Loucy (cell line): ENCODE measurements around the gene NLRP12.
A peak's percentile ranks its signal among the peaks of the same experiment; 100 is the strongest.

Source experiments
- H2AFZ ChIP-seq: fragments of 200-600 bp; sonication (generic); 2 replicates; pipeline ENCODE4 v1.6.0; 2016; ENCODE audit warnings: antibody characterized with exemption, mild to moderate bottlenecking, low read length, moderate library complexity
- H3F3A ChIP-seq: fragments of 200-600 bp; 2 replicates; pipeline ENCODE4 v1.6.0; 2016; ENCODE audit warnings: antibody characterized with exemption, low read depth, mild to moderate bottlenecking
- H3K27me3 ChIP-seq: fragments of 200-600 bp; sonication (generic); 2 replicates; pipeline ENCODE4 v1.6.1; 2014; ENCODE audit warnings: low read length, mild to moderate bottlenecking; ENCODE audit not compliant: insufficient read depth, poor library complexity, severe bottlenecking
- H3K36me3 ChIP-seq: fragments of 200-600 bp; sonication (generic); 2 replicates; pipeline ENCODE4 v1.6.1; 2016; ENCODE audit warnings: low read length; ENCODE audit not compliant: insufficient read depth
- H3K4me1 ChIP-seq: fragments of 200-600 bp; sonication (generic); 2 replicates; pipeline ENCODE4 v1.5.1; 2014; ENCODE audit warnings: low read length, mild to moderate bottlenecking; ENCODE audit not compliant: insufficient read depth, poor library complexity, severe bottlenecking
- H3K4me2 ChIP-seq: fragments of 200-600 bp; sonication (generic); 2 replicates; pipeline ENCODE4 v1.6.0; 2014; ENCODE audit warnings: antibody characterized with exemption, low read length, low read depth, mild to moderate bottlenecking; ENCODE audit not compliant: poor library complexity, severe bottlenecking
- H3K4me3 ChIP-seq: fragments of 200-600 bp; sonication (generic); 2 replicates; pipeline ENCODE4 v1.5.1; 2014; ENCODE audit warnings: low read length, mild to moderate bottlenecking, mixed read lengths; ENCODE audit not compliant: poor library complexity, severe bottlenecking
- H3K79me2 ChIP-seq: fragments of 200-600 bp; sonication (generic); 2 replicates; pipeline ENCODE4 v1.6.1; 2014; ENCODE audit warnings: low read length; ENCODE audit not compliant: insufficient read depth
- H3K9ac ChIP-seq: fragments of 200-600 bp; sonication (generic); 2 replicates; pipeline ENCODE4 v1.6.0; 2014; ENCODE audit warnings: mild to moderate bottlenecking, low read depth, low read length, moderate library complexity; ENCODE audit not compliant: poor library complexity, severe bottlenecking
- H3K9me2 ChIP-seq: fragments of 200-600 bp; sonication (generic); replicated peaks from 2 replicates; pipeline ENCODE4 v1.6.1; 2016; ENCODE audit warnings: low read depth, low read length, mixed read lengths
- H3K9me3 ChIP-seq: fragments of 200-600 bp; sonication (generic); 2 replicates; pipeline ENCODE4 v1.6.1; 2014; ENCODE audit warnings: mild to moderate bottlenecking, antibody characterized with exemption, low read length, low read depth; ENCODE audit not compliant: insufficient read depth
- H4K20me1 ChIP-seq: fragments of 200-600 bp; sonication (generic); 2 replicates; pipeline ENCODE4 v1.6.0; 2014; ENCODE audit warnings: antibody characterized with exemption, low read length, mild to moderate bottlenecking; ENCODE audit not compliant: insufficient read depth, poor library complexity, severe bottlenecking
- EZH2phosphoT487 ChIP-seq: fragments of 200-600 bp; IDR thresholded peaks from 2 replicates; pipeline ENCODE4 v1.6.1; 2018; ENCODE audit warnings: antibody characterized with exemption, mild to moderate bottlenecking, moderate library complexity, borderline replicate concordance
- TF ChIP-seq, protein P1 (sequence below): fragments of 200-600 bp; sonication (generic); conservative IDR thresholded peaks from 2 replicates; pipeline ENCODE4 v1.5.1; 2014; ENCODE audit warnings: mild to moderate bottlenecking, antibody characterized with exemption, low read length

Gene NLRP12

GRCh38 chr19:53809518-53810186 is 14.5 kb downstream of the NLRP12 start:
- Histone ChIP-seq H3K9me3 (no peaks in the 10 kb centered on the region), H3K9ac (no peak overlapping the region), H3F3A (no peaks in the 10 kb centered on the region), H2AFZ (no peak overlapping the region), H3K27me3 (no peaks in the 10 kb centered on the region), H3K4me3 (no peak overlapping the region), H3K4me2 (no peak overlapping the region), H3K79me2 (no peaks in the 10 kb centered on the region), H3K36me3 (no peaks in the 10 kb centered on the region), H3K4me1 (no peaks in the 10 kb centered on the region), H3K9me2 (no peaks in the 10 kb centered on the region), H4K20me1 (no peaks in the 10 kb centered on the region)
- no peak for TF ChIP-seq EZH2phosphoT487
- TF ChIP-seq, protein P1, sequence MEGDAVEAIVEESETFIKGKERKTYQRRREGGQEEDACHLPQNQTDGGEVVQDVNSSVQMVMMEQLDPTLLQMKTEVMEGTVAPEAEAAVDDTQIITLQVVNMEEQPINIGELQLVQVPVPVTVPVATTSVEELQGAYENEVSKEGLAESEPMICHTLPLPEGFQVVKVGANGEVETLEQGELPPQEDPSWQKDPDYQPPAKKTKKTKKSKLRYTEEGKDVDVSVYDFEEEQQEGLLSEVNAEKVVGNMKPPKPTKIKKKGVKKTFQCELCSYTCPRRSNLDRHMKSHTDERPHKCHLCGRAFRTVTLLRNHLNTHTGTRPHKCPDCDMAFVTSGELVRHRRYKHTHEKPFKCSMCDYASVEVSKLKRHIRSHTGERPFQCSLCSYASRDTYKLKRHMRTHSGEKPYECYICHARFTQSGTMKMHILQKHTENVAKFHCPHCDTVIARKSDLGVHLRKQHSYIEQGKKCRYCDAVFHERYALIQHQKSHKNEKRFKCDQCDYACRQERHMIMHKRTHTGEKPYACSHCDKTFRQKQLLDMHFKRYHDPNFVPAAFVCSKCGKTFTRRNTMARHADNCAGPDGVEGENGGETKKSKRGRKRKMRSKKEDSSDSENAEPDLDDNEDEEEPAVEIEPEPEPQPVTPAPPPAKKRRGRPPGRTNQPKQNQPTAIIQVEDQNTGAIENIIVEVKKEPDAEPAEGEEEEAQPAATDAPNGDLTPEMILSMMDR: peak; percentile 49

GRCh38 chr19:53808710-53809125 is 15.4 kb downstream of the NLRP12 start:
- Histone ChIP-seq H4K20me1 (no peaks in the 10 kb centered on the region), H3K79me2 (no peaks in the 10 kb centered on the region), H3K27me3 (no peaks in the 10 kb centered on the region), H3K36me3 (no peaks in the 10 kb centered on the region), H3K9ac (no peak overlapping the region), H3F3A (no peaks in the 10 kb centered on the region), H3K9me3 (no peaks in the 10 kb centered on the region), H3K4me3 (no peak overlapping the region), H3K4me1 (no peaks in the 10 kb centered on the region), H3K4me2 (no peak overlapping the region), H3K9me2 (no peaks in the 10 kb centered on the region), H2AFZ (no peak overlapping the region)
- TF ChIP-seq, protein P1: peak; percentile 56
- no peak for TF ChIP-seq EZH2phosphoT487

DNA sequence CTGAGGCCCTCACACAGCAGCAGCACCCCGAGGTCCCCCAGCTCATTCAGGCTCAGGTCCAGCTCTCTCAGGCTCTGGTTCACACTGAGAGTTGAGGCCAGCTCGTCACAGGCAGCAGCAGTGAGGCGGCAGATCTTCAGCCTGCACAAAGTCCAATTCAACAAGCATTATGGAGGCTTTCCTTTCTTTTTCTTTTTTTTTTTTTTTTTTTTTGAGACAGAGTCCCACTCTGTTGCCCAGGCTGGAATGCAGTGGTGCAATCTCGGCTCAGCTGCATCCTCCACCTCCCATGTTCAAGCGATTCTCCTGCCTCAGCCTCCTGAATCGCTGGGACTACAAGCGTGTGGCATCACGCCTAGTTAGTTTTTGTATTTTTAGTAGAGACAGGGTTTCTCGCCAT is 22.9 kb downstream of the NLRP12 start:
- no peaks in the 10 kb centered on the region for H3K9me3 ChIP-seq
- TF ChIP-seq, protein P1: no peak
- H3K9me2 ChIP-seq: no peaks in the 10 kb centered on the region
- H3K4me1 ChIP-seq: no peaks in the 10 kb centered on the region
- no peaks in the 10 kb centered on the region for H4K20me1 ChIP-seq
- no peak overlapping the region for H3K4me2 ChIP-seq
- H3K4me3 ChIP-seq: no peak overlapping the region
- no peaks in the 10 kb centered on the region for H3K27me3 ChIP-seq
- no peaks in the 10 kb centered on the region for H3K79me2 ChIP-seq
- H3F3A ChIP-seq: no peaks in the 10 kb centered on the region
- no peak overlapping the region for H2AFZ ChIP-seq
- H3K36me3 ChIP-seq: no peaks in the 10 kb centered on the region
- no peak overlapping the region for H3K9ac ChIP-seq
